HFFc6 (cell line): ENCODE data around the gene ZNF92. TPM values are rescaled to one million over a fixed set of nuclear protein-coding genes. Genes with fewer than 3 reads are reported as not detected.
"Not testable (repeated sequence)": the region's sequence is repeated elsewhere in the genome, so short reads cannot be mapped to it uniquely, and the experiment has no call there.

ENCODE experiments used
- DNase-seq: peaks from one replicate; pipeline ENCODE4 v3.0.0-alpha.2; 2018
- H3K27ac Mint-ChIP-seq: 2 replicates; pipeline ENCODE4 v1.8.0; 2020; ENCODE audit warnings: mild to moderate bottlenecking, mixed read lengths
- H3K27me3 Mint-ChIP-seq: 2 replicates; pipeline ENCODE4 v1.8.0; 2021; ENCODE audit warnings: mild to moderate bottlenecking, moderate library complexity, mixed read lengths; ENCODE audit not compliant: insufficient read depth
- H3K36me3 Mint-ChIP-seq: 2 replicates; pipeline ENCODE4 v1.8.0; 2021; ENCODE audit warnings: low read depth, mixed read lengths
- H3K4me1 Mint-ChIP-seq: 2 replicates; pipeline ENCODE4 v1.8.0; 2020; ENCODE audit warnings: low read depth, mixed read lengths
- H3K4me3 Mint-ChIP-seq: 2 replicates; pipeline ENCODE4 v1.8.0; 2020; ENCODE audit warnings: mild to moderate bottlenecking, moderate library complexity, mixed read lengths
- H3K9me3 Mint-ChIP-seq: 2 replicates; pipeline ENCODE4 v1.8.0; 2020; ENCODE audit warnings: mild to moderate bottlenecking, mixed read lengths
- CTCF ChIP-seq: fragments of 200-600 bp; sonication (generic); IDR thresholded peaks from 2 replicates; pipeline ENCODE4 v1.5.0; 2021; ENCODE audit warnings: antibody characterized with exemption, mild to moderate bottlenecking
- total RNA-seq, 6 experiments: library from RNA; stranded (reverse); fragmentation: NEBNext Ultra II Directional; extraction: Animal tissue kit (Norgen Biotek cat#: 25700); gene quantifications; 2 replicates in 1 of 6; 3 replicates in 5 of 6; pipeline ENCODE4 v1.2.3, GENCODE V29; 2021

The ZNF92 gene
- total RNA-seq, 6 experiments from 2014 or later, result 3.7 to 6.1 (median 5.1) TPM

- H3K4me1 Mint-ChIP-seq, result peaks cover 12% of the 10 kb centered on the region
Measured at GRCh38 chr7:65387891-65388290, 14.2 kb downstream of the ZNF92 start.

GRCh38 chr7:65390588-65390987, 16.9 kb downstream of the ZNF92 start:
- no peak for TF ChIP-seq CTCF

More at GRCh38 chr7:65387891-65388290, 14.2 kb downstream of the ZNF92 start:
- Mint-ChIP-seq H3K27ac (no peak overlapping the region), H3K36me3 (peaks cover 10% of the 10 kb centered on the region; the same call in 1 of the 2 replicates), H3K9me3 (no peaks in the 10 kb centered on the region), H3K4me3 (no peak overlapping the region), H3K27me3 (no peaks in the 10 kb centered on the region)
- DNase-seq, result no peak
- TF ChIP-seq CTCF, result no peak

GRCh38 chr7:65397730-65398142, 24.1 kb downstream of the ZNF92 start:
- 0 out of 2 replicates have a peak, but pooled peaks have one; percentile 21 for TF ChIP-seq CTCF
- Mint-ChIP-seq H3K9me3 (peaks cover 22% of the 10 kb centered on the region), H3K36me3 (peaks cover 54% of the 10 kb centered on the region), H3K4me3 (no peak overlapping the region; the same call in 1 of the 2 replicates), H3K27ac (peak overlapping the region; percentile 24; the same call in 1 of the 2 replicates), H3K27me3 (no peaks in the 10 kb centered on the region), H3K4me1 (peaks cover 27% of the 10 kb centered on the region)
- peak; percentile 7 for DNase-seq

More at GRCh38 chr7:65390588-65390987, 16.9 kb downstream of the ZNF92 start:
- no peaks in the 10 kb centered on the region for H3K27me3 Mint-ChIP-seq
- peaks cover 23% of the 10 kb centered on the region; the same call in 1 of the 2 replicates for H3K36me3 Mint-ChIP-seq
- H3K4me3 Mint-ChIP-seq, result no peak overlapping the region
- H3K4me1 Mint-ChIP-seq, result peaks cover 8% of the 10 kb centered on the region; the same call in 1 of the 2 replicates
- no peak for DNase-seq
- no peaks in the 10 kb centered on the region for H3K9me3 Mint-ChIP-seq
- no peak overlapping the region for H3K27ac Mint-ChIP-seq

- Mint-ChIP-seq H3K9me3 (peaks cover 31% of the 10 kb centered on the region), H3K36me3 (peaks cover 60% of the 10 kb centered on the region), H3K4me1 (peaks cover 27% of the 10 kb centered on the region)
- H3K4me3 Mint-ChIP-seq, H3K27ac Mint-ChIP-seq, H3K27me3 Mint-ChIP-seq: not testable (repeated sequence)
- peak; percentile 37 for DNase-seq
Measured at GRCh38 chr7:65398671-65399070, 25.0 kb downstream of the ZNF92 start.

GRCh38 chr7:65399101-65399500, 25.4 kb downstream of the ZNF92 start:
- not testable (repeated sequence) for H3K4me3 Mint-ChIP-seq, H3K27me3 Mint-ChIP-seq
- Mint-ChIP-seq H3K36me3 (peaks cover 61% of the 10 kb centered on the region), H3K9me3 (peaks cover 36% of the 10 kb centered on the region), H3K27ac (peak overlapping the region; percentile 19), H3K4me1 (peaks cover 27% of the 10 kb centered on the region)
- peak; percentile 25 for DNase-seq

- peaks cover 17% of the 10 kb centered on the region for H3K4me1 Mint-ChIP-seq
- peaks cover 53% of the 10 kb centered on the region for H3K36me3 Mint-ChIP-seq
- no peaks in the 10 kb centered on the region for H3K27me3 Mint-ChIP-seq
- DNase-seq, result no peak
- H3K4me3 Mint-ChIP-seq, result no peak overlapping the region
- TF ChIP-seq CTCF, result no peak
- peaks cover 56% of the 10 kb centered on the region for H3K9me3 Mint-ChIP-seq
- no peak overlapping the region for H3K27ac Mint-ChIP-seq
Measured at GRCh38 chr7:65404020-65404419, 30.4 kb downstream of the ZNF92 start.

GRCh38 chr7:65406706-65407105, 33.1 kb downstream of the ZNF92 start:
- H3K27ac Mint-ChIP-seq, H3K27me3 Mint-ChIP-seq, H3K4me1 Mint-ChIP-seq, DNase-seq, H3K4me3 Mint-ChIP-seq: not testable (repeated sequence)
- peaks cover 40% of the 10 kb centered on the region for H3K36me3 Mint-ChIP-seq
- peaks cover 50% of the 10 kb centered on the region for H3K9me3 Mint-ChIP-seq
